CD4-positive, CD25-positive, alpha-beta regulatory T cell (primary cell): ENCODE data around the gene VEGFC. TPM values are rescaled to one million over a fixed set of nuclear protein-coding genes. Genes with fewer than 3 reads are reported as not detected.

Source experiments
- ATAC-seq, 2 donors: fragments of 150-1000 bp; cut with Tn5 transposase; one replicate each; pipeline ENCODE4 v1.10.0; 2021; ENCODE audit warnings: low read depth in 2 of 2, moderate number of reproducible peaks in 2 of 2, moderate library complexity in 1 of 2
- DNase-seq, 3 donors: peaks; one replicate each; pipeline versions ENCODE4 v3.0.0 to v3.0.0-alpha.2; 2012 to 2022; ENCODE audit warnings: mixed read lengths in 1 of 3
- H3K27ac ChIP-seq: one replicate; pipeline ENCODE4 v1.7.0; 2013; ENCODE audit warnings: mild to moderate bottlenecking, low read length; ENCODE audit not compliant: insufficient read depth, poor library complexity, severe bottlenecking
- H3K27me3 ChIP-seq: one replicate; pipeline ENCODE4 v1.7.0; 2013; ENCODE audit warnings: low read length; ENCODE audit not compliant: control insufficient read depth, insufficient read depth
- H3K36me3 ChIP-seq: one replicate; pipeline ENCODE4 v1.7.0; 2013; ENCODE audit warnings: mild to moderate bottlenecking, low read length, moderate library complexity; ENCODE audit not compliant: control insufficient read depth, insufficient read depth
- H3K4me1 ChIP-seq: 2 replicates; pipeline ENCODE4 v1.7.0; 2013; ENCODE audit warnings: mild to moderate bottlenecking, low read length; ENCODE audit not compliant: insufficient read depth, control insufficient read depth, poor library complexity, severe bottlenecking
- H3K4me3 ChIP-seq: one replicate; pipeline ENCODE4 v1.7.0; 2013; ENCODE audit warnings: low read depth, mild to moderate bottlenecking, low read length, moderate library complexity
- H3K9me3 ChIP-seq, 2 experiments: 1 replicate in 1 of 2; 2 replicates in 1 of 2; pipeline ENCODE4 v1.7.0; 2013; ENCODE audit warnings: low read length in 2 of 2, mild to moderate bottlenecking in 1 of 2, moderate library complexity in 1 of 2; ENCODE audit not compliant: control insufficient read depth in 2 of 2
- H3K27ac Mint-ChIP-seq, 3 donors: one replicate each; pipeline ENCODE4 v1.8.0; 2020 to 2022; ENCODE audit warnings: mild to moderate bottlenecking in 3 of 3, mixed read lengths in 3 of 3, moderate library complexity in 2 of 3
- H3K27me3 Mint-ChIP-seq: one replicate; pipeline ENCODE4 v1.8.0; 2022; ENCODE audit warnings: mild to moderate bottlenecking, mixed read lengths
- H3K36me3 Mint-ChIP-seq: one replicate; pipeline ENCODE4 v1.8.0; 2020; ENCODE audit warnings: mixed read lengths
- H3K4me1 Mint-ChIP-seq, 4 donors: one replicate each; pipeline ENCODE4 v1.8.0; 2020 to 2022; ENCODE audit warnings: mixed read lengths in 4 of 4, mild to moderate bottlenecking in 1 of 4
- H3K4me3 Mint-ChIP-seq, 4 donors: one replicate each; pipeline ENCODE4 v1.8.0; 2020 to 2022; ENCODE audit warnings: mild to moderate bottlenecking in 4 of 4, mixed read lengths in 4 of 4, moderate library complexity in 3 of 4
- H3K9me3 Mint-ChIP-seq, 7 donors: one replicate each; pipeline ENCODE4 v1.8.0; 2020 to 2022; ENCODE audit warnings: mixed read lengths in 7 of 7, mild to moderate bottlenecking in 3 of 7, moderate library complexity in 2 of 7
- polyA plus RNA-seq, 4 donors: library from polyadenylated mRNA; unstranded; fragments of 300-500 nt; fragmentation: Illumina TruSeq; gene quantifications; one replicate each; pipeline ENCODE4 v1.2.3, GENCODE V29; 2021
- total RNA-seq: library from RNA; stranded (reverse); gene quantifications from one replicate; pipeline ENCODE4 v1.2.3, GENCODE V29; 2022

Gene VEGFC
- total and polyA plus RNA-seq, 5 donors from 2014 or later = not detected

GRCh38 chr4:176653401-176654220 is 139.1 kb downstream of the VEGFC start:
- H3K4me3 ChIP-seq = no peak overlapping the region
- no peaks in the 10 kb centered on the region for H3K27me3 Mint-ChIP-seq
- H3K27me3 ChIP-seq = no peaks in the 10 kb centered on the region
- H3K27ac Mint-ChIP-seq = no peak overlapping the region
- H3K9me3 ChIP-seq = no peaks in the 10 kb centered on the region
- DNase-seq (no peak), ATAC-seq (no peak)
- H3K36me3 Mint-ChIP-seq = no peaks in the 10 kb centered on the region
- no peaks in the 10 kb centered on the region for H3K4me1 ChIP-seq
- H3K36me3 ChIP-seq = no peaks in the 10 kb centered on the region
- peaks cover 0 to 6% (median 2%) of the 10 kb centered on the region in 7 donors for H3K9me3 Mint-ChIP-seq
- H3K4me1 Mint-ChIP-seq = no peaks in the 10 kb centered on the region
- no peak overlapping the region for H3K4me3 Mint-ChIP-seq
- no peak overlapping the region for H3K27ac ChIP-seq

- Histone ChIP-seq H3K4me3 (no peak overlapping the region), H3K27ac (no peak overlapping the region), H3K4me1 (no peaks in the 10 kb centered on the region), H3K27me3 (no peaks in the 10 kb centered on the region), H3K9me3 (no peaks in the 10 kb centered on the region), H3K36me3 (no peaks in the 10 kb centered on the region)
- DNase-seq = no peak
- no peak for ATAC-seq
- no peaks in the 10 kb centered on the region for H3K27me3 Mint-ChIP-seq
- no peaks in the 10 kb centered on the region for H3K4me1 Mint-ChIP-seq
- H3K4me3 Mint-ChIP-seq = no peak overlapping the region
- no peaks in the 10 kb centered on the region for H3K36me3 Mint-ChIP-seq
- H3K9me3 Mint-ChIP-seq = peaks cover 0 to 2% (median 0%) of the 10 kb centered on the region in 7 donors
- H3K27ac Mint-ChIP-seq = no peak overlapping the region
Observed at GRCh38 chr4:176646311-176646710, 146.4 kb downstream of the VEGFC start.

GRCh38 chr4:176645246-176645960 is 147.3 kb downstream of the VEGFC start:
- Histone ChIP-seq H3K27ac (no peak overlapping the region), H3K27me3 (no peaks in the 10 kb centered on the region), H3K4me1 (no peaks in the 10 kb centered on the region), H3K4me3 (no peak overlapping the region), H3K36me3 (no peaks in the 10 kb centered on the region), H3K9me3 (no peaks in the 10 kb centered on the region)
- Mint-ChIP-seq H3K27me3 (no peaks in the 10 kb centered on the region), H3K9me3 (peaks cover 0 to 2% (median 0%) of the 10 kb centered on the region in 7 donors), H3K36me3 (no peaks in the 10 kb centered on the region), H3K4me1 (no peaks in the 10 kb centered on the region), H3K27ac (no peak overlapping the region), H3K4me3 (no peak overlapping the region)
- DNase-seq (no peak), ATAC-seq (no peak)

GRCh38 chr4:176642472-176642871 is 150.2 kb downstream of the VEGFC start:
- H3K4me3 ChIP-seq = no peak overlapping the region
- no peak overlapping the region for H3K4me3 Mint-ChIP-seq
- no peaks in the 10 kb centered on the region for H3K36me3 ChIP-seq
- DNase-seq (no peak), ATAC-seq (no peak)
- no peak overlapping the region for H3K27ac Mint-ChIP-seq
- H3K27me3 ChIP-seq = no peaks in the 10 kb centered on the region
- H3K4me1 ChIP-seq = no peaks in the 10 kb centered on the region
- H3K9me3 Mint-ChIP-seq = peaks cover 0 to 7% (median 2%) of the 10 kb centered on the region in 7 donors
- no peaks in the 10 kb centered on the region for H3K27me3 Mint-ChIP-seq
- no peaks in the 10 kb centered on the region for H3K4me1 Mint-ChIP-seq
- no peaks in the 10 kb centered on the region for H3K36me3 Mint-ChIP-seq
- H3K27ac ChIP-seq = no peak overlapping the region
- no peaks in the 10 kb centered on the region for H3K9me3 ChIP-seq

GRCh38 chr4:176641237-176641636 is 151.5 kb downstream of the VEGFC start:
- Mint-ChIP-seq H3K27me3 (no peaks in the 10 kb centered on the region), H3K4me3 (no peak overlapping the region), H3K27ac (no peak overlapping the region), H3K36me3 (no peaks in the 10 kb centered on the region), H3K9me3 (peaks cover 0 to 7% (median 2%) of the 10 kb centered on the region in 7 donors), H3K4me1 (no peaks in the 10 kb centered on the region)
- Histone ChIP-seq H3K27ac (no peak overlapping the region), H3K9me3 (no peaks in the 10 kb centered on the region), H3K4me1 (no peaks in the 10 kb centered on the region), H3K36me3 (no peaks in the 10 kb centered on the region), H3K4me3 (no peak overlapping the region), H3K27me3 (no peaks in the 10 kb centered on the region)
- no peak for ATAC-seq
- DNase-seq = no peak

GRCh38 chr4:176638992-176639391 is 153.7 kb downstream of the VEGFC start:
- DNase-seq = no peak
- Mint-ChIP-seq H3K27me3 (no peaks in the 10 kb centered on the region), H3K27ac (no peak overlapping the region), H3K4me3 (no peak overlapping the region), H3K9me3 (peaks cover 0 to 7% (median 2%) of the 10 kb centered on the region in 7 donors), H3K36me3 (no peaks in the 10 kb centered on the region), H3K4me1 (no peaks in the 10 kb centered on the region)
- Histone ChIP-seq H3K4me3 (no peak overlapping the region), H3K9me3 (no peaks in the 10 kb centered on the region), H3K27me3 (no peaks in the 10 kb centered on the region), H3K27ac (no peak overlapping the region), H3K36me3 (no peaks in the 10 kb centered on the region), H3K4me1 (no peaks in the 10 kb centered on the region)
- ATAC-seq = no peak

GRCh38 chr4:176636292-176636691 is 156.4 kb downstream of the VEGFC start:
- H3K36me3 Mint-ChIP-seq = no peaks in the 10 kb centered on the region
- Histone ChIP-seq H3K4me3 (no peak overlapping the region), H3K4me1 (no peaks in the 10 kb centered on the region), H3K27ac (no peak overlapping the region), H3K27me3 (no peaks in the 10 kb centered on the region), H3K9me3 (no peaks in the 10 kb centered on the region), H3K36me3 (no peaks in the 10 kb centered on the region)
- DNase-seq (no peak), ATAC-seq (no peak)
- H3K4me1 Mint-ChIP-seq = no peaks in the 10 kb centered on the region
- no peak overlapping the region for H3K4me3 Mint-ChIP-seq
- peaks cover 0 to 7% (median 3%) of the 10 kb centered on the region in 7 donors for H3K9me3 Mint-ChIP-seq
- no peak overlapping the region for H3K27ac Mint-ChIP-seq
- H3K27me3 Mint-ChIP-seq = no peaks in the 10 kb centered on the region
